ENCODE results near the gene PHYHD1.

The PHYHD1 gene

GRCh38 chr9:128901379-128901778 lies 19.4 kb upstream of the PHYHD1 start:
- no peak for DNase-seq (ENCODE audit: low read depth in 1 of 2, low spot score in 1 of 2)

DNA sequence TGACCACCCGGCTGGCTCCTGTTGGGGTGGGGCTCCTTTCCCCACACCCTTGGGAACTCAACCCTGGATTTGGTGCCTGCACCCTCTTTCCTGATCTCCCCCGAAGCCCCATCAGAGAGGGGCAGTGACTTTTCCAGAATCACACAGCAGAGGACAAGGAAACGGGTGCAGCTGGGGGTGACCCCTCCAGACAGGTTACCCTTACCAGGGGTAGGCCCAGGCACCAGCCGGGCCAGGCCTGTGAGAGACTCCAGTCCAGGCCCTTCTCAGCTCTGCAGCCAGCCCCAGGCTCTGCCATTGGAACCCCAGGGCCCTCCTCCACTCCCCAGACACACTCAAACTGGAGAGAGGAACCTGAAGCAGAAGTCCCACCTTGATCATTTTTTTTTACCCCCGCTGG lies 19.0 kb upstream of the PHYHD1 start:
- no peak for DNase-seq (ENCODE audit: low read depth in 1 of 2, low spot score in 1 of 2)

DNA sequence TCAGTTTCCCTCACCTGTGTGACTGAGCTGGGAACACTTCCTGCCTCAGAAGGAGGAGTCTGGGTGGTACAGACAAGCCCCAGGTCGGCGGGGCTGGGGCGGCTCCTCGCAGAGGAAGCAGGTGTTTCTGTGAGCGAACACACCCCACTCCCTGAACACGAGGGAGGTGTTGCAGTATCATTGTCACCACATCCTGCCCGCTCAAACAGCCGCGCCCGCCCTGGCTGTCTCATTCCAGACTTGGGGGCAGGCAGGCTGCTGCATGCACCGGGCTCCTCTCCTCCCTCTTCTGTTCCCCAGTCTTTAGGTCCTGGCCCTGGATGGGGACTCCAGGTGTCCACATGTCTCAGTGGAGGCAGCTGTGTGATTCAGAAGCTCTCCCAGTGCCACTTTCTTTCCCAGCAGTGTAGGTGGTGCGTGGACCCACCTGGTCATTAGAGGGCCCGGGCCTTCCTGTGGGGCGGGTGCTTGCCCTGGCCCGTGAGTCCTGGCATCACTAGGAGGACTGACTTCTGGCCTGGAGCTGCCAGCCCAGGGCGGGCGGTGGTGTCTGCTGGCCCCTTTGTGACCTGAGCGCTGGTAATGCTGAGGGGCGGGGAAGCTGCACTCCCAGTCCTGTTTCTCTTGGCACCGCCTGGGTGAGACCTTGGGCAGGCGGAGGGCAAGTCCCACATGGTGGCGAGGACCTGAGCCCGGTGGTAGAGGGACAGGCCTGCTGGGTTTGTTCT lies 18.3 kb upstream of the PHYHD1 start:
- DNase-seq (ENCODE audit: low read depth in 1 of 2, low spot score in 1 of 2): peak; percentile 62 to 80

- no peak for DNase-seq (ENCODE audit: low read depth in 1 of 2, low spot score in 1 of 2)
These were observed 17.7 kb upstream of the PHYHD1 start for GRCh38 chr9:128903079-128903461.

- DNase-seq (ENCODE audit: low read depth in 1 of 2, low spot score in 1 of 2): no peak
These were observed 16.7 kb upstream of the PHYHD1 start for GRCh38 chr9:128903871-128904620.

DNA sequence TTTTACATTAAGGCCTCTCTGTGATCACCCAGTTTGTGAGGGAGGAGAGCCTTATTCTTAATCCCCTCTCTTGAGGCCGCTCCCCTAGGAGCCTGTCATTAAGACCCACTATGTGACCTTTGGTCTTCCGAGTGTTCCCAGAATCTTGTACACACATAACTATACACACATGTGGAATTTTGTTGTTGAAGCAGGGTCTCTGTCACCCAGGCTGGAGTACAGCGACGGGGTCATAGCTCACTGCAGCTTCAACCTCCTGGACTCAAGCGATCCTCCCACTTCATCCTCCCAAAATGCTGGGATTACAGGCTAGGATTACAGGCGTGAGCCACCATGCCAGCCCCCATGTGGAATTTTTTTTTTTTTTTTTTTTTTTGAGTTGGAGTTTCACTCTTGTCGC lies 14.8 kb upstream of the PHYHD1 start:
- no peak for DNase-seq (ENCODE audit: low read depth in 1 of 2, low spot score in 1 of 2)

- no peak for DNase-seq (ENCODE audit: low read depth in 1 of 2, low spot score in 1 of 2)
These were observed 14.0 kb upstream of the PHYHD1 start for GRCh38 chr9:128906741-128907140.

- DNase-seq (ENCODE audit: low read depth in 1 of 2, low spot score in 1 of 2): no peak
These were observed 12.4 kb upstream of the PHYHD1 start for GRCh38 chr9:128908372-128908771.

GRCh38 chr9:128909859-128910258 lies 10.9 kb upstream of the PHYHD1 start:
- no peak for DNase-seq (ENCODE audit: low read depth in 1 of 2, low spot score in 1 of 2)

DNA sequence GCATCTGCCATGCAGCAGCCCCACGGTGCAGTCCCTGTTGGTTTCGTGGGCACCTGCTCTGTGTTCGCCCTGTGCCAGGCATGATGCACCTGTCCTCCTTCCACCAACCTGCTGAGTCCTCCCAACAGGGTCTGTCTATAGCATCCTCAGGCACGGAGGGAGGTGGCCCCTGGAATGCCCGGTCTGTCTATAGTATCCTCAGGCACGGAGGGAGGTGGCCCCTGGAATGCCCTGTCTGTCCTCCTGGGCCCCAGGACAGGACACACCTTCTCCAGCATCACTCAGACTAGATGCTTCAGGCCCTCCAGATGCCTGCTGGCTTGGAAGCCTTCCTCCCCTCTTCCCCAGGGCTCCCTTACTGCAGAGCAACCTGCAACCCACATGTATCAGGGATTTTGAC lies 9.9 kb upstream of the PHYHD1 start:
- no peak for DNase-seq (ENCODE audit: low read depth in 1 of 2, low spot score in 1 of 2)

DNA sequence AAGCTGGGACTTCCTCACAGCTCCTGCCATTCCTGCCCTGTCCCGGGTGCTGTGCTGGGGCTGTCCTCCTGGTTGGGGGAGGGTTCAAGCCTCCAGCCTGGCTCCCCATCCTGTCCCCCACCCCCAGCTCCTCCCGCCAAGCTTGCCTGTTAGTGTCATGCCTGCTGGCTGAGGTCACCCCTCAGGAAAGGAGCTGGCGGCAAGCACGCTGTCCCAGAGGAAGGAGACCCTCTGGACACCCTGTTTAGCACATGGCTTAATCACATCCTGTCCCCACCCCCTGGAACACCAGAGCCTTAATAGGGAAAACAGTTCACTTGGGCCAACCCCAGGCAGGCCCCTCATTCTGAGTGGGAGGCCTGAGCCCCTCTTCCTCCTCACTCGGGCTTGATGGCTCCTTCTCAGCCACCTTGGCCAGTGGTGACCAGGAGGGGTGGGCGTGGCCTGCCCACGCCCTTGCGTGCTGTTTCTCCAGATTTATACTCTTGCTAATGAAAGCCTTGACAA lies 9.2 kb upstream of the PHYHD1 start:
- DNase-seq (ENCODE audit: low read depth in 1 of 2, low spot score in 1 of 2): no peak

GRCh38 chr9:128912270-128912853 lies 8.4 kb upstream of the PHYHD1 start:
- no peak for DNase-seq (ENCODE audit: low read depth in 1 of 2, low spot score in 1 of 2)

DNA sequence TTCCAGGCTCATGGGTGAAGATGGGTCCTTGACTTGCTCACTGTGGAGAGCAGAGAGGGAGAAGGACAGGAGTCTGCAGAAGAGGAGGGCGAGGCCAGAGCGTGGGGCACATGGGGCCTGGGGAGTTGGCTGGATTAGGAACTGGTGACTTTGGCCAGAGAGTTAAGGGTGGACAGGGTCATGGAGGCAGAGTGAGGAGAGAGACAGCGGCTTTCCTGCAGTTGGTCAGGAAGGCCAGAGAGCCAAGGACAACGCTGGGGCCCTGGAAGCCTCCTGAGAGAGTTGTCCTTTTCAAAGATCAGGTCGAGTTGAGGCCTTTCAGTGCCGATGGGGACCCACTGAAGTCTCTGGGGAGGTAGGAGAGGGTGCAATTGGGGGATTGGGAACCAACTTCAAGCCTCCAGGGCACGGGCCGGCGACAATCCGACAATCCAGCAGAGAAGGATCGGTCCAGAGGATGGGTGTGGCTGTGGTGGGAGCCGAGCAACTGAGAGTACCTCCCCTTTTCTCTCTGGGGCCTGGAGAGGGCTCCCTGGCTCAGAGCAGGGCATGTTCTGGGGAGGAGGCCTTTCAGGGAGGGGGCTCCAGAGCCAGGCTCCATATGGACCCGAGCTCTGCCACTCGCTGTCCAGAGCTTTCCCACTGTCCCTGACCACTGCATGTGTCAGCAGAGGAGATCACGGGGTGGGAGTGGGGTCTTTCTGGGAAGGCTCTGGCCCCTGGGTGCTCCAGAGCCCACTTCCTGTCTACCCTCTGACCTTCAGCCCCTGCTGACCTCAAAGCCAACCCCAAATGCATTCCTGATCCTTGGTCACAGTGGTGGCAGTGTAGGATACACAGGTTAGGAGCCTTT lies 7.5 kb upstream of the PHYHD1 start:
- no peak for DNase-seq (ENCODE audit: low read depth in 1 of 2, low spot score in 1 of 2)

GRCh38 chr9:128913995-128914772 lies 6.6 kb upstream of the PHYHD1 start:
- no peak for DNase-seq (ENCODE audit: low read depth in 1 of 2, low spot score in 1 of 2)

DNA sequence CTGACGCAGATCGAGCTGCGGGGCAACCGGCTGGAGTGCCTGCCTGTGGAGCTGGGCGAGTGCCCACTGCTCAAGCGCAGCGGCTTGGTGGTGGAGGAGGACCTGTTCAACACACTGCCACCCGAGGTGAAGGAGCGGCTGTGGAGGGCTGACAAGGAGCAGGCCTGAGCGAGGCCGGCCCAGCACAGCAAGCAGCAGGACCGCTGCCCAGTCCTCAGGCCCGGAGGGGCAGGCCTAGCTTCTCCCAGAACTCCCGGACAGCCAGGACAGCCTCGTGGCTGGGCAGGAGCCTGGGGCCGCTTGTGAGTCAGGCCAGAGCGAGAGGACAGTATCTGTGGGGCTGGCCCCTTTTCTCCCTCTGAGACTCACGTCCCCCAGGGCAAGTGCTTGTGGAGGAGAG lies 4.6 kb upstream of the PHYHD1 start:
- no peak for DNase-seq (ENCODE audit: low read depth in 1 of 2, low spot score in 1 of 2)

GRCh38 chr9:128916745-128917144 lies 4.0 kb upstream of the PHYHD1 start:
- DNase-seq (ENCODE audit: low read depth in 1 of 2, low spot score in 1 of 2): no peak

- DNase-seq (ENCODE audit: low read depth in 1 of 2, low spot score in 1 of 2): no peak
These were observed 3.5 kb upstream of the PHYHD1 start for GRCh38 chr9:128917151-128917849.

DNA sequence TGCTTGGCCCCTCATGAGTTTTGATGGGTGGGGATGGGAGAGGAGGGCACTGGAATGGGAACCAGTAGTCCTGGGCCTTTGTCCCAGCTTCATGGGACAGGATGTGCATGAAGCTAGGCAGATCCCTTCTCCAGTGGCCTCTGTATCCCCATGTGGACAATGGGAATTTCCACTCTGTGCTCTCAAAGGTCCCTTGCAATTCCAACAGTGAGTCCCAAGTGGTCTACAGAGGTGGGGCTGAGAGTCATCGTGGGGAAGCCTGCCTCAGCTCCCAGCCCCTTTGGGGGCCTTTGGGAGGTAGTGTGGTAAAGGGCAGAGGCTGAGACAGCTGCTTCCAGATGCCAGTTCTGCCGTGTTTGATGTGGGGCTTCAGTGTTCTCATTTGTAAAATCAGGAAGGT lies 1.9 kb upstream of the PHYHD1 start:
- DNase-seq (ENCODE audit: low read depth in 1 of 2, low spot score in 1 of 2): no peak

DNA sequence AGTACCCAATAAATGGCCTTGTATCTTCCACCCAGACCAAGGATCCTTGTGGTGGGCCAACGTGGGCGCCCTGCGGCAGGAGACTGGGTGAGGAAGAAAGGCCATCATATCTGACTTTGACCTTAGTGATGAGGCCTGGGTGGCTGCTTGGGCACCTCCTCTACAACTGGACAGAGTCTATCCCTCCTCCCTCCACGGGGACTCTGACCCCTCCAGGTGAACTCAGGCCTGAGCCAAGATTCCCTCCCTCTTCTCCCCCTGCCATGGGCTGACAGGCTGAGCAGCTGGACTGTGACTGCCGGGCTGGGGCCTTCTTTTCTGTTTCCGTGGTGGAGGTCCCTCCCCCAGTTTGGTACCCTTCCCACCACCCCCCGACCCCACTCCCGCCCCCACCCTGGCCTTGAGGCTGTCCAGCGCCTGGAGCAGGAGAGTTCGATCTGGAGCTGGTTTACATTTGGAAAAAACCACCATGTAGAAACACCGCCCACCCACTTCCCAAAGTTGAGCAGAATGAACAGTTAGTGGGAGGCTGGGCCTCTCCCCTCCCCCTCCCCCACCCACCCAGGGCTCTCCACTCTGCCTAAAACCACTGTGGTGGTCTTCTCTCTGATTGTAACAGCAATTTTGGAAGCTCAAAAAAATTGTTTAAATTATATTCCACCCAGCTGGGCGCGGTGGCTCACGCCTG lies 1.2 kb upstream of the PHYHD1 start:
- DNase-seq (ENCODE audit: low read depth in 1 of 2, low spot score in 1 of 2): no peak
